ENCODE results near the gene EPOP.
"Not testable (repeated sequence)": the region's sequence is repeated elsewhere in the genome, so short reads cannot be mapped to it uniquely, and the experiment has no call there.

Gene EPOP

DNA sequence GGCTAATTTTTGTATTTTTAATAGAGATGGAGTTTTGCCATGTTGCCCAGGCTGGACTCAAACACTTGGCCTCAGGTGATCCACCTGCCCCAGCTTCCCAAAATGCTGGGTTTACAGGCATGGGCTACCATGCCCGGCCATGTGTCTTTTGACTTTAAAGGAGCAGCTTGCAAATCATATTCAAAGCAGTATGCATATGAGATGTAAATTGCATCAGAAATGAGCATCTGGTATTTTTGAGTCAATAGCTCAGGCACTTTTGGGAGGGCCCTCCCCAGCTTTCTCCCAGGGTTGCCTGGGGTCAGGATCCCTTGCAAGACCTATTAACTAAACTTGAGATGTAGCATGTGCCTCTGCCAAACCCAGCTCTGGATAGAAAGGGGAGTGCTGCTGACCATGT is 21.5 kb downstream of the EPOP start:
- no peak for DNase-seq (ENCODE audit: low read depth, low spot score)

DNA sequence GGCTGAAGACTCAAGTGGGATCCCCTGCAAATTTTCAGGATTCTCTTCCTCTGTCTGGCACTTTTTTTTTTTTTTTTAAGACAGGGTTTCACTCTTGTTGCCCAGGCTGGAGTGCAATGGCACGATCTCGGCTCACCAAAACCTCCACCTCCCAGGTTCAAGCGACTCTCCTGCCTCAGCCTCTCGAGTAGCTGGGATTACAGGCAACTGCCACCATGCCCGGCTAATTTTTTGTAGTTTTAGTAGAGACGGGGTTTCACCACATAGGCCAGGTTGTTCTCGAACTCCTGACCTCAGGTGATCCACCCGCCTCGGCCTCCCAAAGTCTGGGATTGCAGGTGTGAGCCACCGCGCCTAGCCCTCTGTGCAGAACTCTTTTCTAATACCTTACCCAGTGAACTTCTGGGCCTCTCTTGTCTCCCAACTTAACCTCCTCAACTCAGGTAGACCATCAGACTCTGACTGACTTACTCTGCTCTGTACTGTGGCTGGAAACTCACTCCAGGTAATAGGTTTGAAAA is 24.0 kb downstream of the EPOP start:
- not testable (repeated sequence) for DNase-seq (ENCODE audit: low read depth, low spot score)

DNA sequence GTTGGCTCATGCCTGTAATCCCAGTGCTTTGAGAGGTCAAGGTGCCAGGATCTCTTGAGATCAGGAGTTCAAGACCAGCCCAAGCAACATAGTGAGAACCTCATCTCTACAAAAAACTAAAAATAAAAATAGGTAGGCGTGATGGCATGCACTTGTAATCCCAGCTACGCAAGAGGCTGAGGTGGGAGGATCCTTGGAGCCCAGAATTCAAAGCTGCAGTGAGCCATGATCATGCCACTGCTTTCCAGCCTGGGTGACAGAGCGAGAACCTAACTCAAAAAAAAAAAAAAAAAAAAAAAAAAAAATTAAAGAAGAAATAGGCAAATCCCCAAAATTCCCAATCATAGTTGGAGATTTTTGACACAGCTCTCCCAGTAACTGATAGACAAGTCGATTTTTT is 36.8 kb downstream of the EPOP start:
- DNase-seq (ENCODE audit: low read depth, low spot score), result no peak

DNA sequence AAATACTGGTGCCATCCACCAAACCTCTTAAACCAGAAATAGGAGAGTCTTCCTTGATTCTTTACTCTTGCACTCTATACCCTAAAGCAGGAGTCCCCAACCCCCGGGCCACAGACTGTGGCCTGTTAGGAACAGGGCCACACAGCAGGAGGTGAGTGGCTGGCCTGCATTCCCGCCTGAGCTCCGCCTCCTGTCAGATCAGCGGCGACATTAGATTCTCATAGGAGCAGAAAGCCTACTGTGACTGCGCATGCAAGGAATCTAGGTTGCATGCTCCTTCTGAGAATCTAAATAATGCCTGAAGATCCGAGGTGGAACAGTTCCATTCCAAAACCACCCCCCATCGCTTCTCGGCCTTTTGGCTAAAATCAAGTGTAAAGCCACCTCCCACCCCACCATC is 38.7 kb downstream of the EPOP start:
- DNase-seq (ENCODE audit: low read depth, low spot score), result no peak

DNA sequence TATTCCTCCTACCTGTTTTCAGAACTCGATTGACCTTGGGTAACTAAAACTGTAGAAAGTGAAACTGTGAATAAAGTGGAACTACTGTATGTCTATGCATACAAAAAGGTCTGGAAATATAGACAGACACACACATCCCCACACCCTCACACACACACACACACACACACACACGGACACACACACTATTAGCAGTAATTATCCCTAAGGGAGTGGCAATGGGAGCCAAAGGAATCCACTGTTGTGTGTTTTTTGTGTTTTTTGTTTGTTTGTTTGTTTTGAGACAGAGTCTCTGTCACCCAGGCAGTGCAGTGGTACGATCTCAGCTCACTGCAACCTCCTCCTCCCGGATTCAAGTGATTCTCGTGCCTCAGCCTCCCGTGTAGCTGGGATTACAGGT is 42.4 kb downstream of the EPOP start:
- DNase-seq (ENCODE audit: low read depth, low spot score), result no peak

DNA sequence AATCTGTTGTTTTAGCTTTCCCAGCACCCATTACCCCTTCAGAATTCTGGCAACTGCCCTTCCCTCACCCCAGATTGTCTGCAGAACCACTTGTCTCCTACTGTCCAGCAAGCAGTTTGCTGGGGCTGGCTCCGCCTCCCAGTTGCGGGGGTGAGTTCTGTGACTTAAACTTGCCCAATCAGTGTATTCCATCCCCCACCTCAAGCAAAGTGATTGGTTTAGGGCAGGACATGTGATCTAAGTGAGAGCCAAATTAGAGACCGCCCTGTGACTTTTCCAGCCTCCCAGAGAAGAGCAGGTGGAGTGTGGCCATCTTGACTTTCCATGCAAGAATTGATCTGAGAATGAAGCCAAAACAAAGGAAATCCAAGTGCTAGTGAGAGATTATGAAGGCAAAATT is 46.3 kb downstream of the EPOP start:
- DNase-seq (ENCODE audit: low read depth, low spot score), result no peak

DNA sequence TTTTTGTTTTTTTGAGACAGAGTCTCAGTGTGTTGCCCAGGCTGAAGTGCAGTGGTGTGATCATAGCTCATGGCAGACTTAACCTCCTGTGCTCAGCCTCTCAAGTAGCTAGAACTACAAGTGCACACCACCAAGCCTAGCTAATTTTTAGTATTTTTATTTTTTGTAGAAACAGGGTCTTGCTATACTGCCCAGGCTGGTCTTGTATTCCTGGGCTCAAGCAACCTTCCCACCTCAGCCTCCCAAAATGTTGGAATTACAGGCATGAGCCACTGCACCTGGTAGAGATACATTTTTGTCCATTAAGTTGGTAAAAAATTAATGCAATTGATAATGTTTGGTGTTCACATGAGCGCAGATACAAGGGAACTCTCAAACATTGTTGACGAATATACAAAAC is 46.8 kb downstream of the EPOP start:
- no peak for DNase-seq (ENCODE audit: low read depth, low spot score)

DNA sequence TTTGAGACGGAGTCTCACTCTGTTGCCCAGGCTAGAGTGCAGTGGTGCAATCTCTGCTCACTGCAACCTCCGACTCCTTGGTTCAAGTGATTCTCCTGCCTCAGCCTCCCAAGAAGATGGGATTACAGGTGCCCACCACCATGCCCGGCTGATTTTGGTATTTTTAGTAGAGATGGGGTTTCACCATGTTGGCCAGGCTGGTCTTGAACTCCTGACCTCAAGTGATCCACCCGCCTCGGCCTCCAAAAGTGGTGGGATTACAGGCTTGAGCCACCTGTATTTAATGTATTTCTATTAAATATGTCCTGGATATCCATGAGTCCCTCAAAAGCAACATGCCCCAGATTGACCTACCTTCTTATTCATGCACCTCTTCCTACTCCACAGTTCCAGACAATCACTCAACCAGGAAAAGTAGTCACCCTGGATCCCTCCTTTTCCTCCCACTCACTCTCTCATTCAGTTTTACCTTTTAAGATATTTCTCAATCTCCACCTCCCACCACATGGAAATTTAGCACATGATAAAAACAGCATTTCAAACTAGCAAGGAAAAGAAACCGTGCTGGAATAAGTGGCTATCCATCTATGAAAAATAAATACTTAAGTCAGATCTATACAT is 48.0 kb downstream of the EPOP start:
- DNase-seq (ENCODE audit: low read depth, low spot score), result not testable (repeated sequence)

DNA sequence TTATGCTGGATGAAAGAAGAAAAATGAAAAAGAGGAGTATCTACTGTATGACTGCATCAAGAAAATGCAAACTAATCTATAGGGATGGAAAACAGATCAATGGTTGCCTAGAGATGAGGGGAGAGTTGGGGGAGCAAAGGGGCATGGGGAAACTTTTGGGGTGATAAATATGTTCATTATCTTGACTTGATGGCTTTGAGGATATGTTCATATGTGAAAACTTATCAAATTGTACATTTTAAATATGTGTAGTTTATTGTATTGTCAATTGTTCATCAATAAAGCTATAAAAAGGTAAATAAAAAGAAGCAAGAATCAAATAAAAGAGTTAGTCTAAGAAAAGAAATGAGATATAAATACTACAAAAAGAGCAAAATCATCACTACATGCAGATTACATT is 49.3 kb downstream of the EPOP start:
- no peak for DNase-seq (ENCODE audit: low read depth, low spot score)

DNA sequence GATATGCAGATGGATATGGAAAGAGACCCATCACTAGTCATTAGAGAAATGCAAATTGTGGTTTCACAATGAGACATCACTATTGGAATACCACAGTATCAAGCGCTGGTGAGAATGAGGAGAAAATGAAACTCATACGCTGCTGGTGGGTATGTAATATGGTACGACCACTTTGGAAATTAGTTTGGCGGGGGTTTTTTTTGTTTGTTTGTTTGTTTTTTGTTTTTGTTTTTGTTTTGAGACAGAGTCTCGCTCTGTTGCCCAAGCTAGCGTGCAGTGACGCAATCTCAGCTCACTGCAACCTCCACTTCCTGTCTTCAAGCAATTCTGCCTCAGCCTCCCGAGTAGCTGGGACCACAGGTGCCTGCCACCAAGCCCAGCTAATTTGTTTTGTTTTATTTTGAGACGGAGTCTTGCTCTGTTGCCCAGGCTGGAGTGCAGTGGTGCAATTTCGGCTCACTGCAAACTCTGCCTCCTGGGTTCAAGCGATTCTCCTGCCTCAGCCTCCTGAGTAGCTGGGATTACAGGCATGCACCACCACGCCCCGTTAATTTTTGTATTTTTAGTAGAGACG is 49.9 kb downstream of the EPOP start:
- not testable (repeated sequence) for DNase-seq (ENCODE audit: low read depth, low spot score)

Measured in activated naive CD8-positive, alpha-beta T cell treated with anti-CD3 and anti-CD28 coated beads, Interleukin-2, amount 50 U/mL, for 16 hours (primary cell).